RWPE1 (cell line): ENCODE results near the gene PIKFYVE.
A peak's percentile ranks its signal among the peaks of the same experiment; 100 is the strongest.
"Not testable (repeated sequence)": the region's sequence is repeated elsewhere in the genome, so short reads cannot be mapped to it uniquely, and the experiment has no call there.

Source experiments
- CTCF ChIA-PET: fragments of 350-600 bp; sonication (Branson Sonifier 250); formaldehyde crosslinking; extraction: SDS; loops from one replicate; lab custom pipeline; 2021; lab: Yijun Ruan, JAX
- POLR2A ChIA-PET: fragments of 400-600 bp; formaldehyde crosslinking; extraction: SDS; loops from one replicate; lab custom pipeline; 2020; ENCODE audit warnings: antibody characterized with exemption; ENCODE audit not compliant: low non-redundant PET; lab: Yijun Ruan, JAX
- DNase-seq: peaks from one replicate; pipeline ENCODE4 v3.0.0; 2012; ENCODE audit warnings: low spot score
- H3K27ac ChIP-seq: fragments of 450-650 bp; 2 replicates; pipeline ENCODE4 v1.5.1; 2017
- TF ChIP-seq, protein P1 (sequence below): fragments of 450-650 bp; conservative IDR thresholded peaks from 2 replicates; pipeline ENCODE4 v1.5.1; 2017; ENCODE audit warnings: low read depth, mild to moderate bottlenecking

PIKFYVE gene

DNA sequence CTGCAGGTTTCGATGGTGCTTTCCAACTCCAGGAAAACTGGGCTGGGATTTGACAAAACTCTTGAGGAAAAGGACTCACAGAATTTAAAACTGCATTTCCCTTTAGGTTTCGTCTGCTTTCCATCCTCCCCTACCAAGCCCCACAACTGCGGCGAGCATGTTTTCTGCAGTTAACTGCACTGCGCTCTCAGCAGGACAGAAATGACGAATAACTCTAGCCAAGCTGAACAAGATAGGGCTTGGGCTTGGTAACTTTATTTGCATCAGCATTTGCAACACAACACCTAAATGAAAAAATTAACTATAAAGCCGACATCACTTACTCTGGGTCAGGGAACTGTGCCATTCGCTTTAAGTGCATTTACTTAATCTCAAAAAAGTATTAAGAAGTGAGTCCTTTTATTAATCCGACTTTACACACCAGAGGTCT, 669 bp upstream of the PIKFYVE start:
- TF ChIP-seq, protein P1, sequence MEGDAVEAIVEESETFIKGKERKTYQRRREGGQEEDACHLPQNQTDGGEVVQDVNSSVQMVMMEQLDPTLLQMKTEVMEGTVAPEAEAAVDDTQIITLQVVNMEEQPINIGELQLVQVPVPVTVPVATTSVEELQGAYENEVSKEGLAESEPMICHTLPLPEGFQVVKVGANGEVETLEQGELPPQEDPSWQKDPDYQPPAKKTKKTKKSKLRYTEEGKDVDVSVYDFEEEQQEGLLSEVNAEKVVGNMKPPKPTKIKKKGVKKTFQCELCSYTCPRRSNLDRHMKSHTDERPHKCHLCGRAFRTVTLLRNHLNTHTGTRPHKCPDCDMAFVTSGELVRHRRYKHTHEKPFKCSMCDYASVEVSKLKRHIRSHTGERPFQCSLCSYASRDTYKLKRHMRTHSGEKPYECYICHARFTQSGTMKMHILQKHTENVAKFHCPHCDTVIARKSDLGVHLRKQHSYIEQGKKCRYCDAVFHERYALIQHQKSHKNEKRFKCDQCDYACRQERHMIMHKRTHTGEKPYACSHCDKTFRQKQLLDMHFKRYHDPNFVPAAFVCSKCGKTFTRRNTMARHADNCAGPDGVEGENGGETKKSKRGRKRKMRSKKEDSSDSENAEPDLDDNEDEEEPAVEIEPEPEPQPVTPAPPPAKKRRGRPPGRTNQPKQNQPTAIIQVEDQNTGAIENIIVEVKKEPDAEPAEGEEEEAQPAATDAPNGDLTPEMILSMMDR = no peak
- H3K27ac ChIP-seq = peak overlapping the region; percentile 93
- POLR2A ChIA-PET = interaction anchor here (1.5 kb wide), 1 partner anchor 11 kb away, joined by 3 read pairs; no protein-coding TSS in a partner anchor
- CTCF ChIA-PET = interaction anchor here (0.5 to 0.6 kb wide), 2 partner anchors 25 to 50 kb away, joined by 4 to 6 read pairs; no protein-coding TSS in a partner anchor
- no peak for DNase-seq

DNA sequence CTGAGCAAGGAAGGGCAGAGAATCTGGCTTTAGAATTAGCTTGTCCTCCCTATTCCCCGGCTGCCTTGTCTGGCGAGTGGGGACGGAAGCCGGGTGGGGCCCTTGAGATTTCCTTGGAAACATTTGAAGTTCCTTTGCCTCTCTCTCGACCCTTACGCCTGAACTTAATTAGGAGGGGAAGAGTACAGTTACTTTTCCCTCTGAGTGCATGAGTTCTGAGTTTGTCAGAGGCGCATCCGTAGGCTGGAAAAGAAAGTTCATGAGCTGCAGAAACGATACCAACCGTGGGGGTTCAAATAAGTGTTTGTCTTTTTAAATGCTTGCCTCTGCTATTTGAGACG, 468 bp downstream of the PIKFYVE start:
- DNase-seq = no peak
- TF ChIP-seq, protein P1 = no peak
- POLR2A ChIA-PET = interaction anchor here (1.5 kb wide), 1 partner anchor 12 kb away, joined by 3 read pairs; no protein-coding TSS in a partner anchor
- H3K27ac ChIP-seq = peak overlapping the region; percentile 93
- CTCF ChIA-PET = interaction anchor here (1.0 kb wide), 1 partner anchor 12 kb away, joined by 3 read pairs; no protein-coding TSS in a partner anchor

DNA sequence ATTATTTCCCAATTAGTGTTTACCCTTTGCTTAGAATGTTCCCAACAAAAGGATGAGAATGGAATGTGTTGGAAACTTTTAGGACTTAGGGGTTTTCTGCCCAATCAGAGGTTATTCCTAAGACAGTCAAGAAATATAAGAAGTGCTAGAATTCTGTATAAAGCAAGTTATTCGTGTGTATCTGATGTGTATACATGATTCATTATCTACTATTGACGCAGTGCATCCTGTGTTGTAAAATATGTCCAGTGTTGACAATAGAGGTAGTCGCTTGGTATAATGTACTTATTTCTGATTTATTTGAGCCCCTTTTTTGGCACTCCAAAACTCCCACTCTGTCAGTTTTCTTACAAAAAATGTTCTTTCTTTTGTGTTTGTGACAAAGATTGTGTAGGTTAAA, 881 bp downstream of the PIKFYVE start:
- DNase-seq = no peak
- POLR2A ChIA-PET = interaction anchor here (1.5 kb wide), 1 partner anchor 13 kb away, joined by 3 read pairs; no protein-coding TSS in a partner anchor
- peak overlapping the region; percentile 93 for H3K27ac ChIP-seq
- CTCF ChIA-PET = interaction anchor here (1.0 kb wide), 1 partner anchor 13 kb away, joined by 3 read pairs; no protein-coding TSS in a partner anchor
- TF ChIP-seq, protein P1 = no peak

DNA sequence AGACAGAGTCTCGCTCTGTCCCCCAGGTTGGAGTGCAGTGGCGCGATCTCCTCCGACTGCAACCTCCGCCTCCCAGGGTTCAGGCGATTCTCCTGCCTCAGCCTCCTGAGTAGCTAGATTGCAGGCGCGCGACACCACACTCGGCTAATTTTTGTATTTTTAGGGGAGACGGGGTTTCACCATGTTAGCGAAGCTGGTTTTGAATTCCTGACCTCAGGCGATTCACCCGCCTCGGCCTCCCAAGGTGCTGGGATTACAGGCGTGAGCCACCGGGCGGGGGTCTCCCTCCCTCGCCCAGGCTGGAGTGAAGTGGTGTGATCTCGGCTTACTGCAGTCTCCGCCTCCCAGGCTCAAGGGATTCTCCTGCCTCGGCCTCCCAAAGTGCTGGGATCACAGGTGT, 1.5 kb downstream of the PIKFYVE start:
- CTCF ChIA-PET, POLR2A ChIA-PET, DNase-seq: not testable (repeated sequence)
- peak overlapping the region; percentile 29; the same call in 1 of the 2 replicates for H3K27ac ChIP-seq

DNA sequence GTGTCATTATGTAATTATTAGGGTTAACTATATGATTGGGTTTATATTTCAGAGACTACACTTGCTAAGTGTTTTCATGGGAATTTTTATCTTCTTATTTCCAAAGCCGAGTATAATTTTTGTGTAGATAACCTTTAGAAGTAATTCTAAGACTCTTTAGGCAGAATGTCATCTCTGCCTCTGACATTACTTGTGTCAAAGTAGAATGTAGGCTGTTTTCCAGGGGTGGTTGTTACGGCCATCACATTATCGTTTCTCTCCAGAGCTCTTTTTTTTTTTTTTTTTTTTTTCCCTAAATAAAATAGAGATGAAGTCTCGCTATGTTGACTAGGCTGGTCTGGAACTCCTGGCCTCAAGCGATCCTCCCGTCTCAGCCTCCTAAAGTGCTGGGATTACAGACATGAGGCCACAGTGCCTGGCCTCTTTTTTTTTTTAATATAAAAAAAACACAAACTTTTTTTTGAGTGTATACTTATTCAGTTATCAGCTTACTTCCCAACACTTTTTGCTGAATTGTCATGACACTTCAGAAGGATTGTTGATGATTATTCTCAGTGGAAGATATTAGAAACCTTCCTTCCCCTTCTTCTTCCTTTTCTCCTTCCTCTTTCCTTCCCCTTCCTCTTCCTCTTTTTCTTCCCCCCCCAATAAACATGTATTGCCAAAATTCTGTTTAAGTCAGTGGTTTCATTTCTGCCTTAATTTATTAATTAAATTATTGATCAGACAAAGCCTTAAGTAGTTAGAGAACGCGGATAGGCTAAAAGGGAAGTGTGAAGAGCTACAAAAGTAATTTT, 2.3 kb downstream of the PIKFYVE start:
- TF ChIP-seq, protein P1 = no peak
- POLR2A ChIA-PET = no interaction called here
- CTCF ChIA-PET = no interaction called here
- no peak overlapping the region for H3K27ac ChIP-seq
- DNase-seq = no peak

DNA sequence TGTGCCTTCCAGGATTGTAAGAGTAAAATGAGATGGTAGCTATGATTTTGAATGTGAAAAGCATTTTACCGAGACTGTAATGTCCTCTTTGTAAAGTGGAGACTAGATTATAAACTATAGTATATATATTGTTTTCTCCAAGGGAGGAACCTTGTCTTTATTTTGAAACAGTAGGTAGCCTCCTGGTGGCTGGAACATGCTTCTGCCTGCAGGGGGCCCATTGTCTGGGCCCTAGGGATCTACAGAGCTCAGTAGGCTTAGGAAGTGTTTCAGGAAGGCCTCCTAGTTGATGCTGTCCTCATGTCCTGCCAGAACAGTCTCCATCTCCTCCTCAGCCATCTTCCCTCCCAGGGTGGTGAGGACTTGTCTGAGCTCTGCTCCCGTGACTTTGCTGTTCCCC, 3.0 kb downstream of the PIKFYVE start:
- DNase-seq = no peak
- POLR2A ChIA-PET = no interaction called here
- CTCF ChIA-PET = interaction anchor here (0.6 kb wide), 1 partner anchor 1523 kb away, joined by 4 read pairs; no protein-coding TSS in a partner anchor
- TF ChIP-seq, protein P1 = no peak
- no peak overlapping the region for H3K27ac ChIP-seq

DNA sequence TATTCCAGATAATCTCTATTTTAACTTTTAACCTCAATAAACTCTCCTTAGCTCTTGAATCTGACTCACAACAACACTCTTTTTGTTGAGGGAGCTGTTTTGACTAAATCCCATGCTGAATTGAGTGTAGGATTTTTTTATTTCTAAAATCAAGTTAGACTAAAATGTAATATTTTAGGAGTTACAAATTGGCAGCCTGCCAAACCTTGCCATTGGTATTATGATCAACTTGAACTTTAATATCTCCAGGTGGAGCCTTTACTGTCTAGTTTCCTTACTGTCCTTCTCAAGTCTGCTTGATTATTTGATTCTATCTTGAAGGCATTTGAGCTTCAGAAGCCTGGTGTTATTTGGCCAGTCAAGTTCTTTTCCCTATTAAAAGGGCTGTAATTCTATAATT, 8.7 kb downstream of the PIKFYVE start:
- H3K27ac ChIP-seq = no peak overlapping the region
- POLR2A ChIA-PET = no interaction called here
- TF ChIP-seq, protein P1 = no peak
- CTCF ChIA-PET = interaction anchor here (0.7 kb wide), 1 partner anchor 663 kb away, joined by 3 read pairs; no protein-coding TSS in a partner anchor
- no peak for DNase-seq
